ENCODE measurements around the gene AKAP12. TPM values are rescaled to one million over a fixed set of nuclear protein-coding genes. Genes with fewer than 3 reads are reported as not detected.

Gene AKAP12
- total RNA-seq, 2 experiments from 2014 or later, result 1.8 to 2.3 TPM

- no peaks in the 10 kb centered on the region for H3K9me3 Mint-ChIP-seq
- H3K36me3 Mint-ChIP-seq, result no peaks in the 10 kb centered on the region
- DNase-seq, result no peak
- no peak overlapping the region for H3K4me3 Mint-ChIP-seq
- H3K27me3 Mint-ChIP-seq, result peaks cover 30% of the 10 kb centered on the region
- H3K27ac Mint-ChIP-seq, result no peak overlapping the region
- peaks cover 14% of the 10 kb centered on the region for H3K4me1 Mint-ChIP-seq
Observed at GRCh38 chr6:151285122-151285521, 45.4 kb downstream of the AKAP12 start.

- Mint-ChIP-seq H3K36me3 (no peaks in the 10 kb centered on the region), H3K4me3 (no peak overlapping the region), H3K9me3 (no peaks in the 10 kb centered on the region), H3K4me1 (peaks cover 17% of the 10 kb centered on the region), H3K27ac (no peak overlapping the region), H3K27me3 (peaks cover 30% of the 10 kb centered on the region)
- no peak for DNase-seq
Observed at GRCh38 chr6:151286214-151286613, 46.4 kb downstream of the AKAP12 start.

- DNase-seq, result no peak
- no peak overlapping the region for H3K27ac Mint-ChIP-seq
- peaks cover 26% of the 10 kb centered on the region for H3K27me3 Mint-ChIP-seq
- no peaks in the 10 kb centered on the region for H3K9me3 Mint-ChIP-seq
- no peak overlapping the region for H3K4me3 Mint-ChIP-seq
- no peaks in the 10 kb centered on the region for H3K36me3 Mint-ChIP-seq
- peaks cover 17% of the 10 kb centered on the region for H3K4me1 Mint-ChIP-seq
Observed at GRCh38 chr6:151288712-151289398, 49.1 kb downstream of the AKAP12 start.

- Mint-ChIP-seq H3K9me3 (no peaks in the 10 kb centered on the region), H3K27ac (no peak overlapping the region), H3K4me3 (no peak overlapping the region), H3K4me1 (peaks cover 17% of the 10 kb centered on the region), H3K27me3 (peaks cover 23% of the 10 kb centered on the region), H3K36me3 (no peaks in the 10 kb centered on the region)
- no peak for DNase-seq
Observed at GRCh38 chr6:151289399-151290007, 49.7 kb downstream of the AKAP12 start.

GRCh38 chr6:151290877-151291721 lies 51.3 kb downstream of the AKAP12 start:
- H3K4me3 Mint-ChIP-seq, result no peak overlapping the region
- no peaks in the 10 kb centered on the region for H3K36me3 Mint-ChIP-seq
- H3K27ac Mint-ChIP-seq, result no peak overlapping the region
- H3K9me3 Mint-ChIP-seq, result no peaks in the 10 kb centered on the region
- no peak for DNase-seq
- peaks cover 17% of the 10 kb centered on the region for H3K4me1 Mint-ChIP-seq
- H3K27me3 Mint-ChIP-seq, result peaks cover 23% of the 10 kb centered on the region

GRCh38 chr6:151291722-151292059 lies 51.9 kb downstream of the AKAP12 start:
- peaks cover 23% of the 10 kb centered on the region for H3K27me3 Mint-ChIP-seq
- no peak for DNase-seq
- no peak overlapping the region for H3K27ac Mint-ChIP-seq
- H3K4me3 Mint-ChIP-seq, result no peak overlapping the region
- no peaks in the 10 kb centered on the region for H3K36me3 Mint-ChIP-seq
- no peaks in the 10 kb centered on the region for H3K9me3 Mint-ChIP-seq
- H3K4me1 Mint-ChIP-seq, result peaks cover 17% of the 10 kb centered on the region

GRCh38 chr6:151292974-151293687 lies 53.4 kb downstream of the AKAP12 start:
- Mint-ChIP-seq H3K4me3 (no peak overlapping the region), H3K4me1 (peaks cover 17% of the 10 kb centered on the region), H3K27me3 (peaks cover 23% of the 10 kb centered on the region), H3K27ac (no peak overlapping the region), H3K9me3 (no peaks in the 10 kb centered on the region), H3K36me3 (no peaks in the 10 kb centered on the region)
- DNase-seq, result no peak

GRCh38 chr6:151293688-151294016 lies 53.9 kb downstream of the AKAP12 start:
- Mint-ChIP-seq H3K27ac (no peak overlapping the region), H3K9me3 (no peaks in the 10 kb centered on the region), H3K27me3 (peaks cover 23% of the 10 kb centered on the region), H3K36me3 (no peaks in the 10 kb centered on the region), H3K4me1 (peaks cover 17% of the 10 kb centered on the region), H3K4me3 (no peak overlapping the region)
- DNase-seq, result no peak

GRCh38 chr6:151294561-151295101 lies 54.9 kb downstream of the AKAP12 start:
- H3K27me3 Mint-ChIP-seq, result peaks cover 23% of the 10 kb centered on the region
- DNase-seq, result no peak
- no peaks in the 10 kb centered on the region for H3K36me3 Mint-ChIP-seq
- H3K9me3 Mint-ChIP-seq, result no peaks in the 10 kb centered on the region
- H3K4me3 Mint-ChIP-seq, result no peak overlapping the region
- no peak overlapping the region for H3K27ac Mint-ChIP-seq
- H3K4me1 Mint-ChIP-seq, result peaks cover 8% of the 10 kb centered on the region

GRCh38 chr6:151297886-151298285 lies 58.1 kb downstream of the AKAP12 start:
- no peaks in the 10 kb centered on the region for H3K4me1 Mint-ChIP-seq

GRCh38 chr6:151299011-151299410 lies 59.2 kb downstream of the AKAP12 start:
- no peak for DNase-seq
- H3K9me3 Mint-ChIP-seq, result no peaks in the 10 kb centered on the region
- H3K4me1 Mint-ChIP-seq, result no peaks in the 10 kb centered on the region
- H3K27me3 Mint-ChIP-seq, result peaks cover 4% of the 10 kb centered on the region
- no peak overlapping the region for H3K27ac Mint-ChIP-seq
- no peak overlapping the region for H3K4me3 Mint-ChIP-seq
- no peaks in the 10 kb centered on the region for H3K36me3 Mint-ChIP-seq

More at GRCh38 chr6:151297886-151298285, 58.1 kb downstream of the AKAP12 start:
- Mint-ChIP-seq H3K27me3 (peaks cover 5% of the 10 kb centered on the region), H3K27ac (no peak overlapping the region), H3K36me3 (no peaks in the 10 kb centered on the region), H3K9me3 (no peaks in the 10 kb centered on the region), H3K4me3 (no peak overlapping the region)
- DNase-seq, result no peak

- no peaks in the 10 kb centered on the region for H3K9me3 Mint-ChIP-seq
- peaks cover 4% of the 10 kb centered on the region for H3K27me3 Mint-ChIP-seq
- H3K4me1 Mint-ChIP-seq, result no peaks in the 10 kb centered on the region
- no peak overlapping the region for H3K27ac Mint-ChIP-seq
- H3K36me3 Mint-ChIP-seq, result no peaks in the 10 kb centered on the region
- no peak overlapping the region for H3K4me3 Mint-ChIP-seq
- no peak for DNase-seq
Observed at GRCh38 chr6:151300267-151300991, 60.7 kb downstream of the AKAP12 start.

- Mint-ChIP-seq H3K27me3 (peaks cover 4% of the 10 kb centered on the region), H3K4me3 (no peak overlapping the region), H3K36me3 (no peaks in the 10 kb centered on the region), H3K9me3 (no peaks in the 10 kb centered on the region), H3K4me1 (no peaks in the 10 kb centered on the region), H3K27ac (no peak overlapping the region)
- DNase-seq, result no peak
Observed at GRCh38 chr6:151301547-151301946, 61.8 kb downstream of the AKAP12 start.

GRCh38 chr6:151303231-151303630 lies 63.5 kb downstream of the AKAP12 start:
- Mint-ChIP-seq H3K9me3 (no peaks in the 10 kb centered on the region), H3K27me3 (no peaks in the 10 kb centered on the region), H3K4me3 (no peak overlapping the region), H3K27ac (no peak overlapping the region), H3K4me1 (no peaks in the 10 kb centered on the region), H3K36me3 (no peaks in the 10 kb centered on the region)
- no peak for DNase-seq
